GM10248 (cell line): Measurements from ENCODE around the gene FBLN1.
"Not testable (repeated sequence)": the region's sequence is repeated elsewhere in the genome, so short reads cannot be mapped to it uniquely, and the experiment has no call there.

Source experiments
- CTCF ChIA-PET: fragments of 300-600 bp; sonication (Branson Sonifier 250); formaldehyde crosslinking; extraction: SDS; loops from one replicate; lab custom pipeline; 2021; ENCODE audit warnings: antibody characterized with exemption; lab: Yijun Ruan, JAX
- POLR2A ChIA-PET: fragments of 350-650 bp; sonication (Branson Sonifier 250); formaldehyde crosslinking; extraction: SDS; loops from one replicate; lab custom pipeline; 2020; ENCODE audit warnings: antibody characterized with exemption; lab: Yijun Ruan, JAX
- DNase-seq: peaks from one replicate; pipeline ENCODE4 v3.0.0; 2012; ENCODE audit errors: extremely low spot score
- CTCF ChIP-seq: IDR thresholded peaks from 2 replicates; pipeline ENCODE4 v1.5.1; 2012; ENCODE audit warnings: mild to moderate bottlenecking, low read depth; ENCODE audit errors: extremely low read depth, missing control alignments, control extremely low read depth

FBLN1 gene

DNA sequence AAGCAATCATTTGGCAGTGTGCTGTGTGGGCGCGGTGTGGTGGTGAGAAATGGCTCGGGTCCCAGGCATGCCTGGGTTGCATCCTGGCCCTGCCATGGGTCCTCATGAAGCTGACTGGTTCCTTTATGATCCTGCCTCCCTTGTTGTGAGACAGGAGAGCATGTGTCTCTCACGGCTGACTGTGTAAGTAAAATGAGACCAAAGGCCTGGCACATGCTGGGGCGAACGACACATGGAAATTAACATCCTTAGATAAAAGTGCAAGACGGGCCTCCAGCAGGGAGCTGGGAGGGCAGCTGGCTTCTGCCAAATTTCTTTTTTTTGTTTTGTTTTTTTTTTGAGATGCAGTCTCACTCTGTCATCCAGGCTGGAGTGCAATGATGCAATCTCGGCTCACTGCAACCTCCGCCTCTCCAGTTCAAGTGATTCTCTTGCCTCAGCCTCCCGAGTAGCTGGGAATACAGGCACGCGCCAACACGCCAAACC is 9.4 kb upstream of the FBLN1 start:
- ChIA-PET POLR2A (no interaction called here), CTCF (no interaction called here)
- no peak for TF ChIP-seq CTCF
- DNase-seq, result no peak

GRCh38 chr22:45494306-45494705 is 8.4 kb upstream of the FBLN1 start:
- DNase-seq, CTCF ChIA-PET, POLR2A ChIA-PET: not testable (repeated sequence)

- CTCF ChIA-PET, DNase-seq, POLR2A ChIA-PET: not testable (repeated sequence)
Measured at GRCh38 chr22:45495616-45496015, 7.1 kb upstream of the FBLN1 start.

DNA sequence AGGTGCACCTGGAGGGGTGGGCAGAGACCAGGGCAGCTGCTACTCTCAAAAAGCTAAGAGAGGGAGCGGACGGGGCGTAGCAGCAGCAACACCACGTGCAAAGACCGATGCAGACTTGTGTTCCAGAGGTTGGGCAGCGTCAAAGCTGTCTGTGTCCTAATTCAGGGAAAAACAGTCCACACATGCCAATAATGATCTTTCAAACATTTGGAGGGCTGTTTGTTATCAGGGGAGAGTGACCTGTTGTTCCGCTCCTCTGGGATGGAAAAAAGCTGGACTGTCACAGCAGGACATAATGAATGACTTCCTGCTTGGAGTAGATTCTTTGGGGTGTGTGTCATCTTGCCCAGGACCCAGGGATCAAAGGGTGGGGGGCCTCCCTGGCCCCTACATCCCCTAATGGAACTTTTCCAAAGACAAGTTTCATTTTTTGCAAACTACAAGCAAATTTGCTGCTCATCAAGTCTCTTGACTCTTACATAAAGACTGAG is 6.2 kb upstream of the FBLN1 start:
- TF ChIP-seq CTCF, result no peak
- CTCF ChIA-PET, result no interaction called here
- POLR2A ChIA-PET, result no interaction called here
- no peak for DNase-seq

GRCh38 chr22:45497351-45498145 is 5.1 kb upstream of the FBLN1 start:
- DNase-seq, result no peak
- ChIA-PET CTCF (no interaction called here), POLR2A (no interaction called here)
- no peak for TF ChIP-seq CTCF

GRCh38 chr22:45499746-45500145 is 2.9 kb upstream of the FBLN1 start:
- POLR2A ChIA-PET, result no interaction called here
- no peak for DNase-seq
- CTCF ChIA-PET, result no interaction called here
- no peak for TF ChIP-seq CTCF

DNA sequence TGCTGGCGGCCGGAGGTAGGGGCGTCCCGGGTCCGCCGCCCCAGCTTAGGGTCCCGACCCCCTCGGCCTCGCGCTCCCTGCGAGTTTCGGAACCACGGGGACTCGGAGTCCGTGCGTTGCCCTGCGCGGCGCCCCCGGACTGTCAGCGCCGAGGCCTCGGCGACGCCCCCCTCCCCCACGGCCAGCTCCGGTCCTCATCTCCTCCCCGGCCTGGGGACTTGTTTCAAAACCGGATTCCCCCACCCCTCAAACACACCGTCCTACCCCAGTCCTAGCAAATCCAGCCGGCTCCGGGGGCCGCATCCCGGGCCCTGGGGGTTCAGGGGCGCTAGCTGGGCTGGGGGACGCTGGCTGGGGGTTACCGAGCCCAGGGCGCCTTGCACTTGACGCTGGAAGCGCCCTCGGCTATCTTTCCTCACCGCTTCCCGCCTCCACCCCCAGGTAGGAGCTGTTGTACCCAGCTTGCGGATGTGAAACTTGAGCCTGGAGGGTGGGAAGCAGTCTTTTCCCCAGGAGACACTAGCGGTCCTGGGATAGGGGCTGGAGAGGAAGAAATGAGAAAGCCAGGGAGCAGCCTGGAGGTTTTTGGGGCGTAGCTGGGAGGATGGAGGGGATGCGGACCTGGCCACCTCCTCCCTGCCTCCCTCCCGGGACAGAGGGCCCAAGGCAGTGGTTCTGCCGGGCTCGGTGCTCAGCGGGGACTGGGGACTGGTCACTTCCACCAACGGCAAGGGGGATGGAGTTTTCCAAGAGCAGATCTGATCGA is 550 bp downstream of the FBLN1 start:
- POLR2A ChIA-PET, result no interaction called here
- TF ChIP-seq CTCF, result no peak
- CTCF ChIA-PET, result no interaction called here
- peak; percentile 17 for DNase-seq
